Vagina (tissue), 2 donors: ENCODE results near the gene TMEM212. TPM values are rescaled to one million over a fixed set of nuclear protein-coding genes. Genes with fewer than 3 reads are reported as not detected.

Experiments
- DNase-seq, 2 donors: peaks; one replicate each; pipeline ENCODE4 v3.0.0-alpha.2; 2017; ENCODE audit errors: extremely low spot score in 2 of 2
- H3K27ac ChIP-seq: fragments of 200-600 bp; sonication (generic); one replicate; pipeline ENCODE4 v1.5.1; 2019
- H3K27me3 ChIP-seq: fragments of 200-600 bp; sonication (generic); one replicate; pipeline ENCODE4 v1.5.1; 2019
- H3K36me3 ChIP-seq, 2 donors: fragments of 200-600 bp; sonication (generic); one replicate each; pipeline ENCODE4 v1.5.1; 2017 to 2019
- H3K4me1 ChIP-seq: fragments of 200-600 bp; sonication (generic); one replicate; pipeline ENCODE4 v1.5.1; 2019
- H3K4me3 ChIP-seq, 2 donors: fragments of 200-600 bp; sonication (generic); 1 replicate in 1 of 2; 2 replicates in 1 of 2; pipeline ENCODE4 v1.5.1; 2016 to 2019
- H3K9me3 ChIP-seq: fragments of 200-600 bp; sonication (generic); one replicate; pipeline ENCODE4 v1.5.1; 2019
- CTCF ChIP-seq, 3 experiments: fragments of 450-650 bp in 2 of 3; fragments of 200-600 bp in 1 of 3; sonication (generic) in 1 of 3; IDR thresholded peaks; one replicate each; pipeline ENCODE4 v1.5.1; 2017 to 2019; ENCODE audit warnings: antibody characterized with exemption in 3 of 3, mild to moderate bottlenecking in 2 of 3, moderate library complexity in 2 of 3
- POLR2A ChIP-seq, 2 donors: fragments of 450-650 bp; IDR thresholded peaks; one replicate each; pipeline ENCODE4 v1.6.1; 2017; ENCODE audit warnings: antibody characterized with exemption in 2 of 2, mild to moderate bottlenecking in 2 of 2, moderate library complexity in 2 of 2
- POLR2AphosphoS5 ChIP-seq, 2 donors: sonication (generic); formaldehyde crosslinking; IDR thresholded peaks; one replicate each; pipeline ENCODE4 v1.9.0; 2017; ENCODE audit warnings: antibody characterized with exemption in 2 of 2, mild to moderate bottlenecking in 2 of 2, low read depth in 1 of 2; ENCODE audit not compliant: insufficient read depth in 1 of 2
- intact Hi-C: fragments of 100-400 bp; cut with DNase I; formaldehyde crosslinking; loops from one replicate; pipeline ENCODE4 v1.15.1; 2023
- total RNA-seq: library from RNA; depleted of rRNA; stranded (reverse); fragments of >200 nt; gene quantifications from one replicate; pipeline ENCODE4 v1.2.3, GENCODE V29; 2016

Gene TMEM212
- not detected for total RNA-seq

DNA sequence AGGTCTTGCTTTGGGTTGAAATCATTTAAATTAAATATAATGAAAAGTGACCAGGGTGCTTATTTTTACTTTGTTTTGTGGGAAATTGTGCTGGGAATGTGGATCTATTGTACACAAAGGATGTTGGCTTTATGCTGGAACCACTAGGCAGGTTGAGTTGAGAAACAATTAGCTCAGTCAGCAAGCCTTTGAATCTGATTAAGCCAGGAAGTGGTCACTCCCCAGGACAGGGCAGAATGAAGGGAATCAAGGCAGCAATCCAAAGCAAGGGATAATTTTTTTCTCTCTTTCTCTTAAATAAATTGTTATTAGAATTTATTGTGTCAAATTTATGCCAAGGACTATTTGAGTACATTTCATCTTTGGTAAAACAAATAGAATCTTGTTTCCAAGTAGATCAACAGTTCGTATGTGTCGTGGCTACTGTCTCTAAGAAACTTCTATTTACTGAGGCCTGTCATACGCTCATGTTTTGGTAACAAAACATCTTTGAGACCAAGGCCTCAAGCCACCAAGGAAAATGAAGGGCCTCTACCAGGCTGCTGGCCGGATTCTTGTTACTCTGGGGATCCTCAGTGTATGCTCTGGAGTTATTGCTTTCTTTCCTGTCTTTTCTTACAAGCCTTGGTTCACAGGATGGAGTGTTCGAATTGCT is at the start of gene TMEM212:
TSS of gene TMEM212 (plus strand) at position 486 of the 655 bp plus-strand sequence. CDS start at position 521, 35 bp downstream.
- no peak for DNase-seq
- H3K4me1 ChIP-seq, result no peaks in the 10 kb centered on the region
- H3K9me3 ChIP-seq, result no peaks in the 10 kb centered on the region
- H3K4me3 ChIP-seq, result no peak within 1 kb of the TSS
- H3K36me3 ChIP-seq, result no peaks in the 10 kb centered on the region
- H3K27ac ChIP-seq, result no peak within 1 kb of the TSS
- intact Hi-C loops, result no loop called here
- no peak for TF ChIP-seq POLR2AphosphoS5 (IDR thresholded peaks at IDR 0.05; ENCODE audit: insufficient read depth in 1 of 2, low read depth in 1 of 2)
- TF ChIP-seq CTCF (IDR thresholded peaks at IDR 0.05), result no peak
- TF ChIP-seq POLR2A (IDR thresholded peaks at IDR 0.05), result no peak
- no peaks in the 10 kb centered on the region for H3K27me3 ChIP-seq

DNA sequence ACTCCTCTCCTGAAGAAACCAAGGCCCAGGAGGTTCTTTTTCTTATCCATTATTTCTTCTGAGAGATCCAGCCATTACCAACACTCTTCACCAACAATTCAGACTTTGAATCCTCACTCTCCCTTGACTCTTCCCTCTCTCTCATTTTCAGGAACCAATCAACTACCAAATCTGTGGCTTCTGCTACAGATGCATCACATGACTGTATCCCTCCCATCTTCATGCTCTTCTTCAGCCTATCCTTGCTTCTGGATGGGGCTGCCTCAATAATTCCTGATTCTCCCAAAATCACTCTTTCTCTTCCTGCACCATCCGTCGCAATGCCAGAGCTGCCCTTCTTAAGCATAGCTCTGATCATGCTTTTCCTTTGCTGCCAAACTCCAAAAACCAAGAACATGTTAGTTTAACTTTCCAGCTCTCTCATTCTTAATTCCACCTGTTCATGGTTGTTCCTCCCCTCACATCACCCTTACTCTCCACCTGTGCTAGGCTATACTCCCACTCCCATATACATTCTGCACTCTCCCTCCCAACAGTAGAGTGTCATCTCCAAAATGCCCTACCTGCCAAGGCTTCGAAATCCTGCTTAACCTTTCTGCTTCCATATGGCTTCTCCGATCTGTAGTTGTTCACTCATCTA is 46.4 kb upstream of the TMEM212 start:
- Histone ChIP-seq H3K36me3 (no peaks in the 10 kb centered on the region), H3K9me3 (no peaks in the 10 kb centered on the region), H3K27ac (no peak overlapping the region), H3K4me3 (no peak overlapping the region), H3K4me1 (peaks cover 54% of the 10 kb centered on the region), H3K27me3 (no peaks in the 10 kb centered on the region)
- intact Hi-C loops, result no loop called here
- TF ChIP-seq CTCF (IDR thresholded peaks at IDR 0.05), result no peak
- TF ChIP-seq POLR2A (IDR thresholded peaks at IDR 0.05), result no peak
- no peak for TF ChIP-seq POLR2AphosphoS5 (IDR thresholded peaks at IDR 0.05; ENCODE audit: insufficient read depth in 1 of 2, low read depth in 1 of 2)
- DNase-seq, result no peak

DNA sequence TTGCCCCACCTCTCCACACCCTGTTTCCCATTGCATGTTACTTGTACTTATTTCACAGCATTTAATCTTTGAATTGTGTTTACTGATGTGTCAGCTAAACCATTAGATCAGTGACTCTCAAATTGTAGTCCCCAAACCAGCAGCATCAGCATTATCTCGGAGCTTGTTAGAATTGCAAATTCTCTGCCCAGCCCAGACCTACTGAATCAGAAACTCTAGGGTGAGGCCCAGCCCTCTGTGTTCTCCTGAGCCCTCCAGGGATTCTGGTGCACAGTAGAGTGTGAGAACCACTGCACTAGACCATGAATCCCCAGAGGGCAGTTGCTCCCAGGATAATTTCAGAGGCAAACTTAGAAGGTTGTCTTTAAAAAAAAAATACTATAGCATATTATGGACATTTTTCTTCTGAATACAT is 45.9 kb upstream of the TMEM212 start:
- H3K36me3 ChIP-seq, result no peaks in the 10 kb centered on the region
- no peak overlapping the region for H3K27ac ChIP-seq
- no peaks in the 10 kb centered on the region for H3K9me3 ChIP-seq
- peaks cover 54% of the 10 kb centered on the region for H3K4me1 ChIP-seq
- intact Hi-C loops, result no loop called here
- DNase-seq, result no peak
- no peaks in the 10 kb centered on the region for H3K27me3 ChIP-seq
- no peak overlapping the region for H3K4me3 ChIP-seq
- no peak for TF ChIP-seq POLR2AphosphoS5 (IDR thresholded peaks at IDR 0.05; ENCODE audit: insufficient read depth in 1 of 2, low read depth in 1 of 2)
- TF ChIP-seq POLR2A (IDR thresholded peaks at IDR 0.05), result no peak
- no peak for TF ChIP-seq CTCF (IDR thresholded peaks at IDR 0.05)

GRCh38 chr3:171797873-171798272 is 45.3 kb upstream of the TMEM212 start:
- H3K4me1 ChIP-seq, result peaks cover 54% of the 10 kb centered on the region
- intact Hi-C loops, result no loop called here
- H3K27ac ChIP-seq, result no peak overlapping the region
- no peak for DNase-seq
- no peaks in the 10 kb centered on the region for H3K27me3 ChIP-seq
- TF ChIP-seq POLR2A (IDR thresholded peaks at IDR 0.05), result no peak
- no peak for TF ChIP-seq POLR2AphosphoS5 (IDR thresholded peaks at IDR 0.05; ENCODE audit: insufficient read depth in 1 of 2, low read depth in 1 of 2)
- TF ChIP-seq CTCF (IDR thresholded peaks at IDR 0.05), result no peak
- H3K9me3 ChIP-seq, result no peaks in the 10 kb centered on the region
- no peak overlapping the region for H3K4me3 ChIP-seq
- H3K36me3 ChIP-seq, result no peaks in the 10 kb centered on the region

DNA sequence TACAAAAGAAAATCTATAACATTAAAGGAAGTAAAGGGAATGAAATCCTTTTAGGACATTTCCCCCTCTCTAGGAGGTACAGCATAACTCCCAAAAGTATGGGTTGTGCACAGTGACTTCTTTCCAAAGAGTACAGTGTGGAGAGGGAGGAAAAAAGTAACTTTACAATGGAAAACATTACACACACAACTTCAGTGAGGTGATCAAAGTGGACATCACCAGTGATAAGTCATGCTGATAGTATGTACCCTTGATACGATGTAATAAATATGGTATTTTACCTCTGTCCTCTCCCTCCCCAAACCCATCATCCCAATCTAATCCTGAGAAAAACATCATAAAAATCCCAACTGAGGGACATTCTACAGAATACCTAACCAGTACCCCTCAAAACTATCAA is 43.6 kb upstream of the TMEM212 start:
- Histone ChIP-seq H3K27ac (no peak overlapping the region), H3K9me3 (no peaks in the 10 kb centered on the region), H3K4me1 (peaks cover 57% of the 10 kb centered on the region), H3K4me3 (no peak overlapping the region), H3K27me3 (no peaks in the 10 kb centered on the region), H3K36me3 (no peaks in the 10 kb centered on the region)
- intact Hi-C loops, result no loop called here
- no peak for DNase-seq
- TF ChIP-seq POLR2A (IDR thresholded peaks at IDR 0.05), result no peak
- TF ChIP-seq POLR2AphosphoS5 (IDR thresholded peaks at IDR 0.05; ENCODE audit: insufficient read depth in 1 of 2, low read depth in 1 of 2), result no peak
- no peak for TF ChIP-seq CTCF (IDR thresholded peaks at IDR 0.05)
